SK-N-SH (cell line): ENCODE measurements around the gene ID2. TPM values are rescaled to one million over a fixed set of nuclear protein-coding genes. Genes with fewer than 3 reads are reported as not detected.
"Not testable (repeated sequence)": the region's sequence is repeated elsewhere in the genome, so short reads cannot be mapped to it uniquely, and the experiment has no call there.

Source experiments
- CTCF ChIA-PET: fragments of 300-600, 350-600 bp; formaldehyde crosslinking; extraction: SDS; loops from one replicate; lab custom pipeline; 2021; lab: Yijun Ruan, JAX
- POLR2A ChIA-PET: fragments of 350-600 bp; sonication (Branson Sonifier 250); formaldehyde crosslinking; extraction: SDS; loops from one replicate; lab custom pipeline; 2020; ENCODE audit warnings: antibody characterized with exemption, inconsistent platforms; lab: Yijun Ruan, JAX
- DNase-seq: peaks from one replicate; pipeline ENCODE4 v3.0.0; 2012
- H2AFZ ChIP-seq: fragments of 200-600 bp; sonication (generic); 2 replicates; pipeline ENCODE4 v1.8.1; 2016; ENCODE audit warnings: antibody characterized with exemption, mild to moderate bottlenecking, low read depth
- H3F3A ChIP-seq: fragments of 200-600 bp; sonication (generic); replicated peaks from 2 replicates; pipeline ENCODE3; 2016; ENCODE audit warnings: antibody characterized with exemption, mild to moderate bottlenecking; ENCODE audit not compliant: insufficient read depth
- H3K27ac ChIP-seq, 2 experiments: fragments of 200-500 bp in 1 of 2; fragments of 200-600 bp in 1 of 2; sonication (Bioruptor generic) in 1 of 2; sonication (generic), shearing (Covaris generic) in 1 of 2; 2 replicates each; pipeline versions ENCODE4 v1.5.1 to v1.6.1; 2014 to 2016; ENCODE audit warnings: low read depth in 2 of 2, inconsistent platforms in 1 of 2, low read length in 1 of 2, mild to moderate bottlenecking in 1 of 2, mixed read lengths in 1 of 2
- H3K27me3 ChIP-seq: fragments of 200-600 bp; sonication (generic), shearing (Covaris generic); 2 replicates; pipeline ENCODE4 v1.6.1; 2016; ENCODE audit warnings: mixed run types; ENCODE audit not compliant: insufficient read depth
- H3K36me3 ChIP-seq, 2 experiments: fragments of 200-500 bp in 1 of 2; fragments of 200-600 bp in 1 of 2; sonication (Bioruptor generic) in 1 of 2; sonication (generic) in 1 of 2; replicated peaks in 1 of 2; 2 replicates each; pipeline versions ENCODE3 to v1.5.1; 2014 to 2016; ENCODE audit warnings: low read length in 1 of 2, mild to moderate bottlenecking in 1 of 2; ENCODE audit not compliant: insufficient read depth in 2 of 2, control insufficient read depth in 1 of 2
- H3K4me1 ChIP-seq, 2 experiments: fragments of 200-500 bp in 1 of 2; fragments of 200-600 bp in 1 of 2; sonication (Bioruptor generic) in 1 of 2; sonication (generic), shearing (Covaris generic) in 1 of 2; 2 replicates each; pipeline versions ENCODE4 v1.5.1 to v1.6.1; 2014 to 2016; ENCODE audit warnings: low read depth in 1 of 2, low read length in 1 of 2, mixed run types in 1 of 2; ENCODE audit not compliant: insufficient read depth in 2 of 2, control insufficient read depth in 1 of 2
- H3K4me2 ChIP-seq: fragments of 200-600 bp; sonication (generic), shearing (Covaris generic); 2 replicates; pipeline ENCODE4 v1.6.1; 2017; ENCODE audit warnings: mixed run types
- H3K4me3 ChIP-seq, 2 experiments: fragments of 200-500 bp in 1 of 2; fragments of 200-600 bp in 1 of 2; sonication (Bioruptor generic) in 1 of 2; sonication (generic), shearing (Covaris generic) in 1 of 2; 2 replicates each; pipeline versions ENCODE4 v1.5.1 to v1.8.1; 2014 to 2016; ENCODE audit warnings: low read depth in 2 of 2, inconsistent platforms in 1 of 2, low read length in 1 of 2, mild to moderate bottlenecking in 1 of 2, mixed read lengths in 1 of 2, moderate library complexity in 1 of 2
- H3K79me2 ChIP-seq: fragments of 200-600 bp; sonication (generic); 2 replicates; pipeline ENCODE4 v1.8.1; 2017; ENCODE audit warnings: mild to moderate bottlenecking; ENCODE audit not compliant: insufficient read depth
- H3K9ac ChIP-seq: fragments of 200-600 bp; sonication (generic); 2 replicates; pipeline ENCODE4 v1.6.1; 2017; ENCODE audit warnings: mixed run types
- H3K9me2 ChIP-seq: fragments of 200-600 bp; sonication (generic); 2 replicates; pipeline ENCODE4 v1.6.1; 2017; ENCODE audit warnings: mixed run types
- H3K9me3 ChIP-seq: fragments of 200-600 bp; sonication (generic); 2 replicates; pipeline ENCODE4 v1.6.1; 2017; ENCODE audit warnings: mixed run types, mild to moderate bottlenecking, moderate library complexity
- H4K20me1 ChIP-seq: fragments of 200-600 bp; sonication (generic); 2 replicates; pipeline ENCODE4 v1.6.1; 2017; ENCODE audit warnings: mild to moderate bottlenecking, mixed run types; ENCODE audit not compliant: insufficient read depth
- FOXM1 ChIP-seq: IDR thresholded peaks from 2 replicates; pipeline ENCODE4 v1.4.0; 2012; ENCODE audit warnings: low read depth, mild to moderate bottlenecking
- GATA2 ChIP-seq: sonication (generic); formaldehyde crosslinking; IDR thresholded peaks from 2 replicates; pipeline ENCODE4 v1.5.0; 2020; ENCODE audit warnings: mild to moderate bottlenecking, missing genetic modification reagents
- NRF1 ChIP-seq: IDR thresholded peaks from 2 replicates; pipeline ENCODE4 v1.6.1; 2012; ENCODE audit warnings: low read depth, mild to moderate bottlenecking, low read length
- RAD21 ChIP-seq: IDR thresholded peaks from 2 replicates; pipeline ENCODE4 v1.6.1; 2012; ENCODE audit warnings: mild to moderate bottlenecking, low read length
- RXRA ChIP-seq: IDR thresholded peaks from 2 replicates; pipeline ENCODE4 v1.4.0; 2012; ENCODE audit warnings: low read depth, mild to moderate bottlenecking, borderline replicate concordance
- SMC3 ChIP-seq: IDR thresholded peaks from 2 replicates; pipeline ENCODE4 v1.6.1; 2012; ENCODE audit warnings: low read depth, low read length, improper control_type of control experiment
- TEAD4 ChIP-seq: IDR thresholded peaks from 2 replicates; pipeline ENCODE4 v1.4.0; 2012; ENCODE audit warnings: mild to moderate bottlenecking, borderline replicate concordance; ENCODE audit not compliant: insufficient read depth
- USF2 ChIP-seq: fragments of 150-350 bp; IDR thresholded peaks from 2 replicates; pipeline ENCODE4 v1.6.1; 2017; ENCODE audit warnings: antibody characterized with exemption, low read length, low read depth, borderline replicate concordance
- WGBS: methylation state at CpG from one replicate; pipeline ENCODE4 v1.1.6; 2017; ENCODE audit warnings: low lambda C conversion rate; 5-methylcytosine and 5-hydroxymethylcytosine counted together
- polyA plus RNA-seq, 3 experiments: library from polyadenylated mRNA; depleted of rRNA; stranded (reverse); fragments of >200 nt; gene quantifications; 2 replicates each; pipeline ENCODE4 v1.2.3, GENCODE V29; 2012

ID2 gene
- polyA plus RNA-seq, 1 of the 3 experiments (the other 2 are of a cell fraction), result 459 TPM

GRCh38 chr2:8725838-8726237, 44.0 kb downstream of the ID2 start:
- H3K4me2 ChIP-seq, result no peak overlapping the region
- H3K27me3 ChIP-seq, result no peaks in the 10 kb centered on the region
- H4K20me1 ChIP-seq, result no peaks in the 10 kb centered on the region
- no peaks in the 10 kb centered on the region for H3K79me2 ChIP-seq
- ChIA-PET POLR2A (no interaction called here), CTCF (interaction anchor here (1.8 kb wide), 1 partner anchor 11 kb away, joined by 7 read pairs; no protein-coding TSS in a partner anchor)
- TF ChIP-seq GATA2 (CRISPR knock-in tag), result no peak
- no peaks in the 10 kb centered on the region for H3K4me1 ChIP-seq
- peaks cover 21 to 23% of the 10 kb centered on the region in 2 experiments for H3K36me3 ChIP-seq
- 89% methylated on average over 7 of the region's 7 CpGs for WGBS
- DNase-seq, result no peak
- H3K9ac ChIP-seq, result no peak overlapping the region
- no peak overlapping the region for H2AFZ ChIP-seq
- H3K9me3 ChIP-seq, result no peaks in the 10 kb centered on the region
- no peak overlapping the region for H3K4me3 ChIP-seq
- H3K27ac ChIP-seq, result no peak overlapping the region
- H3F3A ChIP-seq, result peaks cover 6% of the 10 kb centered on the region
- no peaks in the 10 kb centered on the region for H3K9me2 ChIP-seq

GRCh38 chr2:8728305-8729015, 46.6 kb downstream of the ID2 start:
- Histone ChIP-seq H3K9ac (no peak overlapping the region), H4K20me1 (no peaks in the 10 kb centered on the region), H3K4me2 (no peak overlapping the region), H3K4me1 (no peaks in the 10 kb centered on the region), H3K27me3 (no peaks in the 10 kb centered on the region), H3K36me3 (peaks cover 44 to 49% of the 10 kb centered on the region in 2 experiments), H3K79me2 (no peaks in the 10 kb centered on the region), H3F3A (peaks cover 6% of the 10 kb centered on the region), H3K9me3 (no peaks in the 10 kb centered on the region), H3K4me3 (no peak overlapping the region), H3K9me2 (no peaks in the 10 kb centered on the region), H2AFZ (no peak overlapping the region), H3K27ac (no peak overlapping the region)
- POLR2A ChIA-PET, result no interaction called here
- TF ChIP-seq TEAD4 (no peak), USF2 (no peak), RXRA (no peak), RAD21 (no peak), SMC3 (no peak), GATA2 (CRISPR knock-in tag) (no peak), NRF1 (no peak), FOXM1 (no peak)
- WGBS, result 95% methylated on average over 7 of the region's 7 CpGs
- DNase-seq, result no peak
- CTCF ChIA-PET, result interaction anchor here (1.1 kb wide), 1 partner anchor 13 kb away, joined by 3 read pairs; no protein-coding TSS in a partner anchor

GRCh38 chr2:8729101-8729500, 47.2 kb downstream of the ID2 start:
- H2AFZ ChIP-seq, H4K20me1 ChIP-seq, H3K4me3 ChIP-seq, H3K27me3 ChIP-seq, DNase-seq, H3K4me2 ChIP-seq, H3K9me3 ChIP-seq, POLR2A ChIA-PET, H3K4me1 ChIP-seq, CTCF ChIA-PET, H3K9ac ChIP-seq, H3K27ac ChIP-seq, H3K9me2 ChIP-seq, H3K79me2 ChIP-seq, H3F3A ChIP-seq: not testable (repeated sequence)
- WGBS, result 95% methylated on average over 5 of the region's 5 CpGs
- peaks cover 49 to 55% of the 10 kb centered on the region in 2 experiments for H3K36me3 ChIP-seq
